H1 (cell line): ENCODE results near the gene ZBTB42. TPM values are rescaled to one million over a fixed set of nuclear protein-coding genes. Genes with fewer than 3 reads are reported as not detected.

Source experiments
- CTCF ChIA-PET: fragments of 300-600 bp; sonication (Branson Sonifier 250); formaldehyde crosslinking; loops from one replicate; lab custom pipeline; 2021; ENCODE audit not compliant: partially characterized antibody; lab: Charles Lee
- POLR2A ChIA-PET: fragments of 300-600 bp; sonication (Branson Sonifier 250); formaldehyde crosslinking; loops from one replicate; lab custom pipeline; 2021; ENCODE audit warnings: inconsistent platforms; ENCODE audit not compliant: partially characterized antibody; lab: Charles Lee
- DNase-seq, 2 experiments: peaks; one replicate each; pipeline versions ENCODE4 v3.0.0 to v3.0.0-alpha.2; 2010 to 2022; ENCODE audit warnings: low spot score in 2 of 2, low read depth in 1 of 2, mixed read lengths in 1 of 2
- FAIRE-seq: peaks from 2 replicates; lab custom pipeline; 2011; peaks lifted over from hg19 to GRCh38; lab: Jason Lieb, UNC
- H2AFZ ChIP-seq: 2 replicates; pipeline ENCODE4 v1.8.1; 2012; ENCODE audit warnings: low read length, inconsistent platforms
- H2AK5ac ChIP-seq: 2 replicates; pipeline ENCODE4 v1.6.1; 2013; ENCODE audit warnings: low read depth, low read length
- H2BK120ac ChIP-seq: replicated peaks from 2 replicates; pipeline ENCODE3; 2013; ENCODE audit warnings: low read depth, low read length, inconsistent platforms
- H2BK12ac ChIP-seq: 2 replicates; pipeline ENCODE4 v1.6.1; 2013; ENCODE audit warnings: low read depth, low read length
- H2BK15ac ChIP-seq: 2 replicates; pipeline ENCODE4 v1.6.1; 2013; ENCODE audit warnings: low read length
- H2BK20ac ChIP-seq: 2 replicates; pipeline ENCODE4 v1.6.1; 2013; ENCODE audit warnings: low read length
- H2BK5ac ChIP-seq: 2 replicates; pipeline ENCODE4 v1.6.1; 2013; ENCODE audit warnings: low read depth, low read length
- H3K14ac ChIP-seq: 2 replicates; pipeline ENCODE4 v1.6.1; 2013; ENCODE audit warnings: inconsistent platforms; ENCODE audit not compliant: insufficient read length
- H3K18ac ChIP-seq: 2 replicates; pipeline ENCODE4 v1.6.1; 2013; ENCODE audit warnings: low read length; ENCODE audit errors: extremely low read depth
- H3K23ac ChIP-seq: 2 replicates; pipeline ENCODE4 v1.6.1; 2013; ENCODE audit warnings: inconsistent platforms; ENCODE audit not compliant: insufficient read length
- H3K23me2 ChIP-seq: 2 replicates; pipeline ENCODE4 v1.6.1; 2013; ENCODE audit warnings: low read depth, low read length
- H3K27ac ChIP-seq: 2 replicates; pipeline ENCODE4 v1.6.1; 2011; ENCODE audit warnings: low read depth, low read length, inconsistent platforms
- H3K27me3 ChIP-seq, 4 experiments: replicated peaks in 1 of 4; 1 replicate in 1 of 4; 2 replicates in 3 of 4; pipeline versions ENCODE4 v1.6.1 to v1.8.1; 2011 to 2013; ENCODE audit warnings: low read length in 3 of 4, mild to moderate bottlenecking in 3 of 4, inconsistent platforms in 2 of 4, mixed read lengths in 2 of 4, moderate library complexity in 1 of 4; ENCODE audit not compliant: control insufficient read depth in 3 of 4, insufficient read depth in 3 of 4; ENCODE audit errors: extremely low read depth in 1 of 4
- H3K36me3 ChIP-seq, 4 experiments: 2 replicates each; pipeline versions ENCODE4 v1.6.1 to v1.8.1; 2011 to 2013; ENCODE audit warnings: mild to moderate bottlenecking in 4 of 4, low read length in 3 of 4, moderate library complexity in 2 of 4, control low read depth in 1 of 4, inconsistent platforms in 1 of 4; ENCODE audit not compliant: insufficient read depth in 4 of 4, control insufficient read depth in 2 of 4
- H3K4ac ChIP-seq: replicated peaks from 2 replicates; pipeline ENCODE3; 2013; ENCODE audit warnings: low read length, low read depth, mixed read lengths, inconsistent platforms; ENCODE audit not compliant: insufficient read length
- H3K4me1 ChIP-seq, 4 experiments: replicated peaks in 1 of 4; 1 replicate in 1 of 4; 2 replicates in 3 of 4; pipeline versions ENCODE4 v1.6.1 to v1.8.1; 2011 to 2013; ENCODE audit warnings: low read length in 3 of 4, inconsistent platforms in 2 of 4, mixed read lengths in 1 of 4; ENCODE audit not compliant: insufficient read depth in 4 of 4, control insufficient read depth in 3 of 4
- H3K4me2 ChIP-seq, 2 experiments: 2 replicates each; pipeline versions ENCODE4 v1.6.1 to v1.8.1; 2011 to 2013; ENCODE audit warnings: low read depth in 2 of 2, low read length in 2 of 2, control low read depth in 1 of 2, inconsistent platforms in 1 of 2, mild to moderate bottlenecking in 1 of 2; ENCODE audit not compliant: insufficient read depth in 1 of 2
- H3K4me3 ChIP-seq, 4 experiments: fragments of 200-600, 300-600 bp in 1 of 4; sonication (generic), shearing (Covaris generic), sonication (Bioruptor Twin) in 1 of 4; 2 replicates each; pipeline versions ENCODE4 v1.5.1 to v1.8.1; 2011 to 2016; ENCODE audit warnings: low read length in 4 of 4, low read depth in 3 of 4, control low read depth in 2 of 4, inconsistent platforms in 2 of 4, mild to moderate bottlenecking in 2 of 4, mixed read lengths in 1 of 4, moderate library complexity in 1 of 4; ENCODE audit not compliant: insufficient read depth in 2 of 4; ENCODE audit errors: extremely low read depth in 1 of 4
- H3K56ac ChIP-seq: replicated peaks from 2 replicates; pipeline ENCODE3; 2013; ENCODE audit warnings: low read depth, mild to moderate bottlenecking, mixed read lengths, low read length, inconsistent platforms; ENCODE audit not compliant: insufficient read length
- H3K79me1 ChIP-seq: 2 replicates; pipeline ENCODE4 v1.6.1; 2013; ENCODE audit warnings: low read depth, low read length, control low read depth
- H3K79me2 ChIP-seq, 2 experiments: 2 replicates each; pipeline versions ENCODE4 v1.6.1 to v1.8.1; 2012 to 2013; ENCODE audit warnings: low read length in 2 of 2, mild to moderate bottlenecking in 2 of 2, inconsistent platforms in 1 of 2; ENCODE audit not compliant: insufficient read depth in 2 of 2, control insufficient read depth in 1 of 2
- H3K9ac ChIP-seq, 4 experiments: replicated peaks in 1 of 4; 1 replicate in 1 of 4; 2 replicates in 3 of 4; pipeline versions ENCODE4 v1.6.1 to v1.8.1; 2011 to 2013; ENCODE audit warnings: low read depth in 3 of 4, low read length in 3 of 4, control low read depth in 2 of 4, mild to moderate bottlenecking in 2 of 4, moderate library complexity in 2 of 4, inconsistent platforms in 1 of 4; ENCODE audit errors: extremely low read depth in 1 of 4
- H3K9me3 ChIP-seq, 2 experiments: 2 replicates each; pipeline versions ENCODE4 v1.6.1 to v1.8.1; 2012 to 2013; ENCODE audit warnings: mild to moderate bottlenecking in 2 of 2, moderate library complexity in 2 of 2, control low read depth in 1 of 2, inconsistent platforms in 1 of 2, low read depth in 1 of 2, low read length in 1 of 2, mixed read lengths in 1 of 2; ENCODE audit not compliant: insufficient read depth in 2 of 2
- H4K20me1 ChIP-seq, 2 experiments: replicated peaks in 1 of 2; 2 replicates each; pipeline versions ENCODE3 to v1.8.1; 2011 to 2013; ENCODE audit warnings: inconsistent platforms in 2 of 2, low read length in 2 of 2, mild to moderate bottlenecking in 1 of 2; ENCODE audit not compliant: insufficient read depth in 2 of 2, control insufficient read depth in 1 of 2
- H4K5ac ChIP-seq: 2 replicates; pipeline ENCODE4 v1.6.1; 2013; ENCODE audit warnings: low read length, low read depth, mixed read lengths, inconsistent platforms; ENCODE audit not compliant: insufficient read length
- H4K8ac ChIP-seq: 2 replicates; pipeline ENCODE4 v1.8.0; 2013; ENCODE audit warnings: mild to moderate bottlenecking, moderate library complexity, low read length, inconsistent platforms; ENCODE audit not compliant: insufficient read depth; ENCODE audit errors: extremely low read depth
- H4K91ac ChIP-seq: replicated peaks from 2 replicates; pipeline ENCODE3; 2013; ENCODE audit warnings: low read length, mixed read lengths, inconsistent platforms; ENCODE audit not compliant: insufficient read length
- BRCA1 ChIP-seq: IDR thresholded peaks from 2 replicates; pipeline ENCODE4 v1.6.1; 2012; ENCODE audit warnings: low read depth, low read length, improper control_type of control experiment
- CBX5 ChIP-seq: fragments of 300-800, 300-1000 bp; sonication (generic); IDR thresholded peaks from 2 replicates; pipeline ENCODE4 v1.7.1; 2016; ENCODE audit warnings: antibody characterized with exemption, low read length, low read depth
- POLR2A ChIP-seq, 2 experiments: IDR thresholded peaks; 1 replicate in 1 of 2; 2 replicates in 1 of 2; pipeline ENCODE4 v1.6.1; 2011; ENCODE audit warnings: low read depth in 2 of 2, low read length in 2 of 2, mild to moderate bottlenecking in 2 of 2; ENCODE audit errors: control extremely low read depth in 1 of 2
- SRF ChIP-seq: IDR thresholded peaks from 2 replicates; pipeline ENCODE4 v1.6.1; 2011; ENCODE audit warnings: mild to moderate bottlenecking, low read depth, low read length, moderate library complexity
- SUZ12 ChIP-seq: fragments of 200-600 bp; sonication (generic); IDR thresholded peaks from 2 replicates; pipeline ENCODE4 v1.6.1; 2012; ENCODE audit warnings: mild to moderate bottlenecking, inconsistent platforms, low read length, moderate library complexity, mixed read lengths
- TAF1 ChIP-seq: IDR thresholded peaks from 2 replicates; pipeline ENCODE4 v1.6.1; 2011; ENCODE audit warnings: mild to moderate bottlenecking, low read depth, low read length
- WGBS, 2 experiments: shearing (Covaris generic) in 1 of 2; methylation state at CpG; one replicate each; pipeline versions ENCODE4 v1.1.6 to v1.1.7; 2013 to 2015; ENCODE audit warnings: low lambda C conversion rate in 2 of 2, mixed read lengths in 2 of 2, inconsistent platforms in 1 of 2, low coverage in 1 of 2, missing lambda C conversion rate in 1 of 2; ENCODE audit not compliant: insufficient replicate concordance in 2 of 2, insufficient coverage in 1 of 2, insufficient read length in 1 of 2; ENCODE audit errors: extremely low coverage in 1 of 2, missing lambda C conversion rate in 1 of 2; 5-methylcytosine and 5-hydroxymethylcytosine counted together
- polyA plus RNA-seq, 7 experiments: library from polyadenylated mRNA; depleted of rRNA in 3 of 7; stranded (reverse) in 5 of 7; unstranded in 2 of 7; fragments of >200 nt in 5 of 7; fragments of 200-250 nt in 2 of 7; gene quantifications; 1 replicate in 5 of 7; 2 replicates in 1 of 7; 4 replicates in 1 of 7; pipeline versions ENCODE4 v1.2.1 to v1.2.3, GENCODE V29; 2011 to 2013; ENCODE audit warnings: missing spikeins in 2 of 7, mixed read lengths in 2 of 7
- total RNA-seq: library from RNA; stranded (reverse); fragmentation: NEBNext Ultra II Directional; extraction: Animal tissue kit (Norgen Biotek cat#: 25700); gene quantifications from 2 replicates; pipeline ENCODE4 v1.2.1, GENCODE V29; 2021
- TF ChIP-seq, protein P1 (sequence below): IDR thresholded peaks from 2 replicates; pipeline ENCODE4 v1.6.1; 2011; ENCODE audit warnings: low read length, improper control_type of control experiment
- TF ChIP-seq, protein P2 (sequence below), 3 experiments: IDR thresholded peaks; 1 replicate in 2 of 3; 2 replicates in 1 of 3; pipeline versions ENCODE4 v1.5.1 to v1.6.1; 2011; ENCODE audit warnings: low read length in 3 of 3, mild to moderate bottlenecking in 3 of 3, inconsistent platforms in 2 of 3, low read depth in 1 of 3, moderate library complexity in 1 of 3; ENCODE audit not compliant: insufficient read depth in 1 of 3; ENCODE audit errors: control extremely low read depth in 1 of 3

The ZBTB42 gene
- total and polyA plus RNA-seq, 2 of the 8 experiments (the other 6 are each of a cell fraction or from before 2014, with no cell fraction given) = 2.8 to 3.1 TPM

GRCh38 chr14:104821229-104821945, 20.5 kb downstream of the ZBTB42 start:
- Histone ChIP-seq H4K8ac (no peak overlapping the region), H2BK15ac (no peak overlapping the region), H3K18ac (no peak overlapping the region), H2BK120ac (no peak overlapping the region), H3K56ac (no peak overlapping the region), H3K4ac (no peak overlapping the region), H3K9ac (no peak overlapping the region), H3K79me2 (no peaks in the 10 kb centered on the region), H3K14ac (no peak overlapping the region), H2AFZ (no peak overlapping the region), H3K27ac (no peak overlapping the region), H3K36me3 (peaks cover 0 to 4% (median 0%) of the 10 kb centered on the region in 4 experiments; a peak in 1 of 8 replicates), H4K5ac (no peak overlapping the region), H3K23ac (no peak overlapping the region), H3K4me2 (no peak overlapping the region), H3K4me1 (peaks cover 0 to 5% (median under 1%) of the 10 kb centered on the region in 4 experiments; a peak in 3 of 7 replicates), H3K23me2 (peaks cover 16% of the 10 kb centered on the region; the same call in 1 of the 2 replicates), H2BK12ac (peak overlapping the region; percentile 80; the same call in 1 of the 2 replicates), H3K27me3 (peaks cover 0 to 23% (median 13%) of the 10 kb centered on the region in 4 experiments; a peak in 6 of 7 replicates), H3K79me1 (no peaks in the 10 kb centered on the region), H4K20me1 (peaks cover 0 to 10% of the 10 kb centered on the region in 2 experiments), H3K9me3 (no peaks in the 10 kb centered on the region), H2AK5ac (peak overlapping the region; percentile 53; the same call in 1 of the 2 replicates), H2BK20ac (no peak overlapping the region), H2BK5ac (peak overlapping the region; percentile 44; the same call in 1 of the 2 replicates), H4K91ac (no peak overlapping the region), H3K4me3 (no peak overlapping the region)
- ChIA-PET CTCF (interaction anchor here (0.6 to 3.5 kb wide), 26 partner anchors 9 to 653 kb away, joined by 3 to 37 read pairs (median 5); partner anchors contain the start of genes ADSS1 and ZBTB42), POLR2A (interaction anchor here (0.6 to 1.7 kb wide), 6 partner anchors 22 to 62 kb away, joined by 3 to 5 read pairs (median 3); no protein-coding TSS in a partner anchor)
- 93% methylated on average over 23 of the region's 23 CpGs; no CpG with 5 or more reads in 1 of the 2 experiments for WGBS, 2 experiments
- FAIRE-seq (no peak), DNase-seq (no peak)
- TF ChIP-seq BRCA1 (no peak), SUZ12 (no peak), SRF (no peak), POLR2A (IDR thresholded peaks at IDR 0.05; ENCODE audit: control extremely low read depth in 1 of 2, low read depth in 2 of 2, low read length in 2 of 2) (no peak), TAF1 (no peak), CBX5 (no peak)
- TF ChIP-seq, protein P1, sequence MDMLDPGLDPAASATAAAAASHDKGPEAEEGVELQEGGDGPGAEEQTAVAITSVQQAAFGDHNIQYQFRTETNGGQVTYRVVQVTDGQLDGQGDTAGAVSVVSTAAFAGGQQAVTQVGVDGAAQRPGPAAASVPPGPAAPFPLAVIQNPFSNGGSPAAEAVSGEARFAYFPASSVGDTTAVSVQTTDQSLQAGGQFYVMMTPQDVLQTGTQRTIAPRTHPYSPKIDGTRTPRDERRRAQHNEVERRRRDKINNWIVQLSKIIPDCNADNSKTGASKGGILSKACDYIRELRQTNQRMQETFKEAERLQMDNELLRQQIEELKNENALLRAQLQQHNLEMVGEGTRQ = no peak
- TF ChIP-seq, protein P2, sequence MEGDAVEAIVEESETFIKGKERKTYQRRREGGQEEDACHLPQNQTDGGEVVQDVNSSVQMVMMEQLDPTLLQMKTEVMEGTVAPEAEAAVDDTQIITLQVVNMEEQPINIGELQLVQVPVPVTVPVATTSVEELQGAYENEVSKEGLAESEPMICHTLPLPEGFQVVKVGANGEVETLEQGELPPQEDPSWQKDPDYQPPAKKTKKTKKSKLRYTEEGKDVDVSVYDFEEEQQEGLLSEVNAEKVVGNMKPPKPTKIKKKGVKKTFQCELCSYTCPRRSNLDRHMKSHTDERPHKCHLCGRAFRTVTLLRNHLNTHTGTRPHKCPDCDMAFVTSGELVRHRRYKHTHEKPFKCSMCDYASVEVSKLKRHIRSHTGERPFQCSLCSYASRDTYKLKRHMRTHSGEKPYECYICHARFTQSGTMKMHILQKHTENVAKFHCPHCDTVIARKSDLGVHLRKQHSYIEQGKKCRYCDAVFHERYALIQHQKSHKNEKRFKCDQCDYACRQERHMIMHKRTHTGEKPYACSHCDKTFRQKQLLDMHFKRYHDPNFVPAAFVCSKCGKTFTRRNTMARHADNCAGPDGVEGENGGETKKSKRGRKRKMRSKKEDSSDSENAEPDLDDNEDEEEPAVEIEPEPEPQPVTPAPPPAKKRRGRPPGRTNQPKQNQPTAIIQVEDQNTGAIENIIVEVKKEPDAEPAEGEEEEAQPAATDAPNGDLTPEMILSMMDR (IDR thresholded peaks at IDR 0.05; ENCODE audit: control extremely low read depth in 1 of 3, insufficient read depth in 1 of 3, low read depth in 1 of 3, low read length in 3 of 3) = no peak
